ENCODE data around the gene FERMT2.

GRCh38 chr14:52808101-52808500, 142.7 kb downstream of the FERMT2 start:
- TF ChIP-seq CTCF (IDR thresholded peaks at IDR 0.05) (no peak), EZH2 (IDR thresholded peaks at IDR 0.05) (no peak), EZH2phosphoT487 (IDR thresholded peaks at IDR 0.05) (no peak)

All from neural progenitor cell (in vitro differentiated cells).